ENCODE measurements around the gene MBD3L2B. TPM values are rescaled to one million over a fixed set of nuclear protein-coding genes. Genes with fewer than 3 reads are reported as not detected.

The MBD3L2B gene
- total RNA-seq, 1 donor from 2014 or later: not detected

Other genes with a start within 250 kb of the MBD3L2B start
- gene VAV1, start 248.7 kb downstream of the MBD3L2B start, total RNA-seq: 0.05 and 5.2 TPM in 2 replicates
- not detected in 2 replicates for gene ADGRE1, start 133.9 kb downstream of the MBD3L2B start, total RNA-seq
- gene MBD3L5, start 9.1 kb upstream of the MBD3L2B start, total RNA-seq: not detected in 2 replicates
- not detected in 2 replicates for gene MBD3L4, start 18.7 kb upstream of the MBD3L2B start, total RNA-seq
- gene MBD3L2, start 27.9 kb upstream of the MBD3L2B start, total RNA-seq: not detected in 2 replicates
- gene MBD3L3, start 37.2 kb upstream of the MBD3L2B start, total RNA-seq: not detected in 2 replicates
- gene ZNF557, start 48.3 kb upstream of the MBD3L2B start, total RNA-seq: 18.4 and 21.6 TPM in 2 replicates

Data from renal cortical epithelial cell (primary cell).